HepG2 (cell line): ENCODE data around the gene TKFC. TPM values are rescaled to one million over a fixed set of nuclear protein-coding genes. Genes with fewer than 3 reads are reported as not detected.

Experiments used
- EZH2 ChIP-seq: conservative IDR thresholded peaks from 2 replicates; pipeline ENCODE4 v1.6.1; 2012; ENCODE audit warnings: mild to moderate bottlenecking, low read depth, low read length, moderate library complexity
- FIP1L1 ChIP-seq: fragments of 200-400 bp; formaldehyde crosslinking; IDR thresholded peaks from 2 replicates; pipeline ENCODE4 v1.6.1; 2018; ENCODE audit warnings: low read depth, mild to moderate bottlenecking, low read length, moderate library complexity, borderline replicate concordance; ENCODE audit not compliant: insufficient read depth
- KAT2B ChIP-seq: fragments of 150-350 bp; IDR thresholded peaks from 2 replicates; pipeline ENCODE4 v1.6.1; 2014; ENCODE audit warnings: low read depth, low read length, borderline replicate concordance
- KAT8 ChIP-seq: IDR thresholded peaks from 2 replicates; pipeline ENCODE4 v1.6.1; 2016; ENCODE audit warnings: missing genetic modification reagents, missing compliant biosample characterization
- KDM6A ChIP-seq: IDR thresholded peaks from 2 replicates; pipeline ENCODE4 v1.6.1; 2016; ENCODE audit warnings: low read depth
- MATR3 ChIP-seq: sonication (generic); formaldehyde crosslinking; IDR thresholded peaks from 2 replicates; pipeline ENCODE4 v1.4.0; 2020; ENCODE audit warnings: missing genetic modification reagents
- RFX3 ChIP-seq: IDR thresholded peaks from 2 replicates; pipeline ENCODE4 v1.6.1; 2016; ENCODE audit warnings: missing biosample characterization, missing genetic modification reagents
- RFXAP ChIP-seq: sonication (generic); formaldehyde crosslinking; IDR thresholded peaks from 2 replicates; pipeline ENCODE4 v1.4.0; 2020; ENCODE audit warnings: missing genetic modification reagents, borderline replicate concordance
- XBP1 ChIP-seq: sonication (generic); formaldehyde crosslinking; IDR thresholded peaks from 2 replicates; pipeline ENCODE4 v1.5.0; 2020; ENCODE audit warnings: missing genetic modification reagents
- ZNF160 ChIP-seq: sonication (generic); formaldehyde crosslinking; IDR thresholded peaks from 2 replicates; pipeline ENCODE4 v1.8.0; 2022; ENCODE audit warnings: mild to moderate bottlenecking, inconsistent platforms, missing genetic modification reagents
- ZNF350 ChIP-seq: sonication (generic); formaldehyde crosslinking; IDR thresholded peaks from 2 replicates; pipeline ENCODE4 v1.4.0; 2020; ENCODE audit warnings: mild to moderate bottlenecking, low read depth, missing genetic modification reagents, borderline replicate concordance
- ZNF619 ChIP-seq: sonication (generic); formaldehyde crosslinking; IDR thresholded peaks from 2 replicates; pipeline ENCODE4 v1.4.0; 2020; ENCODE audit warnings: mild to moderate bottlenecking, missing genetic modification reagents
- ZNF749 ChIP-seq: sonication (generic); formaldehyde crosslinking; IDR thresholded peaks from 2 replicates; pipeline ENCODE4 v1.8.0; 2022; ENCODE audit warnings: mild to moderate bottlenecking, missing genetic modification reagents, moderate library complexity, borderline replicate concordance
- polyA plus RNA-seq, 8 experiments: library from polyadenylated mRNA; depleted of rRNA in 3 of 8; stranded (reverse) in 7 of 8; unstranded in 1 of 8; fragments of >200 nt; fragmentation: Illumina TruSeq in 4 of 8; extraction: Trizol in 4 of 8; gene quantifications; 2 replicates each; pipeline versions ENCODE4 v1.2.1 to v1.2.3, GENCODE V29; 2011 to 2016; ENCODE audit warnings: low read depth in 4 of 8, missing spikeins in 1 of 8, mixed read lengths in 1 of 8; ENCODE audit not compliant: insufficient read depth in 1 of 8
- total RNA-seq, 5 experiments: library from RNA; depleted of rRNA; stranded (reverse); fragments of >200 nt; fragmentation: Illumina TruSeq; extraction: Trizol; gene quantifications; 2 replicates each; pipeline ENCODE4 v1.2.3, GENCODE V29; 2016; ENCODE audit warnings: low read depth in 1 of 5
- TF ChIP-seq, protein P1 (sequence below): sonication (generic); formaldehyde crosslinking; IDR thresholded peaks from 2 replicates; pipeline ENCODE4 v1.4.0; 2020; ENCODE audit warnings: missing genetic modification reagents
- TF ChIP-seq, protein P2 (sequence below): sonication (generic); formaldehyde crosslinking; IDR thresholded peaks from 2 replicates; pipeline ENCODE4 v1.5.1; 2020; ENCODE audit warnings: missing genetic modification reagents, mild to moderate bottlenecking, borderline replicate concordance
- TF ChIP-seq, protein P3 (sequence below): sonication (generic); formaldehyde crosslinking; IDR thresholded peaks from 2 replicates; pipeline ENCODE4 v1.9.0; 2021; ENCODE audit warnings: mild to moderate bottlenecking, missing genetic modification reagents
- TF ChIP-seq, protein P4 (sequence below): sonication (generic); formaldehyde crosslinking; IDR thresholded peaks from 2 replicates; pipeline ENCODE4 v1.5.0; 2020; ENCODE audit warnings: mild to moderate bottlenecking, missing genetic modification reagents

TKFC gene
- total and polyA plus RNA-seq, 2 of the 13 experiments (the other 11 are each of a cell fraction or from before 2014, with no cell fraction given) = 147 to 197 TPM

DNA sequence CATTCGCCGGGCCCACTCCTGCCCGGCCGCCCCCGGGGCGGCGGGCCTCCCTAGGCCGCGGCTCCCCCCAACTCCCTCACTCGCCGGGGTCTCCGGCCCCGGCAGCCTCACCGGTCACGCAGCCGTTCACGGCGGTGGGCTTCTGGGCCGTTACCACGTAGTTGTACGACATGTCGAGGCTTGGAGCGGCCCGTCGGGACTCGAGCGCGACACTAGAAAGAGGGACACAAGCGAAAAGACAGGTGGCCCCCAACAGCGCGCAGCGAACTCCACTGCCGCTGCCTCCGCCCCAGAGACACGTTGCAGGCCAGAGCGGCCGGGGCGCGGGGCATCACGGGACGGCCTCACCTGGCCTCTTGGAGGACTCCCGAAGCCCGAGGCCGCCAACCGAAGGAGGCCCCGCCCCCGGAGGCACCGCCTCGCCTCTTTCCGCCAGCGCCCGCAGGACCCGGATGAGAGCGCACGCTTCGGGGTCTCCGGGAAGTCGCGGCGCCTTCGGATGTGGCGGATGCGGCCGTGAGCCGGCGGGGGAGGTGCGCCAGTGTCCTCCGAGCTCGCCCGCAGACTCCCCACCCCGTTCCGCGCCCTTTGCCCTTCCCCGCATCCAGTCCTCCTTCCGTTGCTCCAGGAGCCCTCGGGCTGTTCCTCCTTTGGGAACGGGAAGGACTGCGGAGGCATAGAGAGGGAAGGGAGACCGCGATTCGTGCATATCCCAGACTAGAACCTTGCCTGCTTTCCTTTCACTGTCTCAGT, at the start of gene TKFC, which contains the start of gene DDB1 (continued):
- TF ChIP-seq, protein P1, sequence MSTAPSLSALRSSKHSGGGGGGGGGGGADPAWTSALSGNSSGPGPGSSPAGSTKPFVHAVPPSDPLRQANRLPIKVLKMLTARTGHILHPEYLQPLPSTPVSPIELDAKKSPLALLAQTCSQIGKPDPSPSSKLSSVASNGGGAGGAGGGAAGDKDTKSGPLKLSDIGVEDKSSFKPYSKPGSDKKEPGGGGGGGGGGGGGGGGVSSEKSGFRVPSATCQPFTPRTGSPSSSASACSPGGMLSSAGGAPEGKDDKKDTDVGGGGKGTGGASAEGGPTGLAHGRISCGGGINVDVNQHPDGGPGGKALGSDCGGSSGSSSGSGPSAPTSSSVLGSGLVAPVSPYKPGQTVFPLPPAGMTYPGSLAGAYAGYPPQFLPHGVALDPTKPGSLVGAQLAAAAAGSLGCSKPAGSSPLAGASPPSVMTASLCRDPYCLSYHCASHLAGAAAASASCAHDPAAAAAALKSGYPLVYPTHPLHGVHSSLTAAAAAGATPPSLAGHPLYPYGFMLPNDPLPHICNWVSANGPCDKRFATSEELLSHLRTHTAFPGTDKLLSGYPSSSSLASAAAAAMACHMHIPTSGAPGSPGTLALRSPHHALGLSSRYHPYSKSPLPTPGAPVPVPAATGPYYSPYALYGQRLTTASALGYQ (CRISPR knock-in tag) = peak; percentile 66; the same call in 1 of the 2 replicates
- TF ChIP-seq, protein P2, sequence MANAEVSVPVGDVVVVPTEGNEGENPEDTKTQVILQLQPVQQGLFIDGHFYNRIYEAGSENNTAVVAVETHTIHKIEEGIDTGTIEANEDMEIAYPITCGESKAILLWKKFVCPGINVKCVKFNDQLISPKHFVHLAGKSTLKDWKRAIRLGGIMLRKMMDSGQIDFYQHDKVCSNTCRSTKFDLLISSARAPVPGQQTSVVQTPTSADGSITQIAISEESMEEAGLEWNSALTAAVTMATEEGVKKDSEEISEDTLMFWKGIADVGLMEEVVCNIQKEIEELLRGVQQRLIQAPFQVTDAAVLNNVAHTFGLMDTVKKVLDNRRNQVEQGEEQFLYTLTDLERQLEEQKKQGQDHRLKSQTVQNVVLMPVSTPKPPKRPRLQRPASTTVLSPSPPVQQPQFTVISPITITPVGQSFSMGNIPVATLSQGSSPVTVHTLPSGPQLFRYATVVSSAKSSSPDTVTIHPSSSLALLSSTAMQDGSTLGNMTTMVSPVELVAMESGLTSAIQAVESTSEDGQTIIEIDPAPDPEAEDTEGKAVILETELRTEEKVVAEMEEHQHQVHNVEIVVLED = peak; percentile 87
- TF ChIP-seq ZNF749 (CRISPR knock-in tag) = no peak; the same call in 1 of the 2 replicates
- peak; percentile 94 for TF ChIP-seq KAT8 (CRISPR knock-in tag)
- no peak for TF ChIP-seq KDM6A
- peak; percentile 58; the same call in 1 of the 2 replicates for TF ChIP-seq ZNF619
- TF ChIP-seq RFXAP (CRISPR knock-in tag) = peak; percentile 67; the same call in 1 of the 2 replicates
- TF ChIP-seq, protein P3, sequence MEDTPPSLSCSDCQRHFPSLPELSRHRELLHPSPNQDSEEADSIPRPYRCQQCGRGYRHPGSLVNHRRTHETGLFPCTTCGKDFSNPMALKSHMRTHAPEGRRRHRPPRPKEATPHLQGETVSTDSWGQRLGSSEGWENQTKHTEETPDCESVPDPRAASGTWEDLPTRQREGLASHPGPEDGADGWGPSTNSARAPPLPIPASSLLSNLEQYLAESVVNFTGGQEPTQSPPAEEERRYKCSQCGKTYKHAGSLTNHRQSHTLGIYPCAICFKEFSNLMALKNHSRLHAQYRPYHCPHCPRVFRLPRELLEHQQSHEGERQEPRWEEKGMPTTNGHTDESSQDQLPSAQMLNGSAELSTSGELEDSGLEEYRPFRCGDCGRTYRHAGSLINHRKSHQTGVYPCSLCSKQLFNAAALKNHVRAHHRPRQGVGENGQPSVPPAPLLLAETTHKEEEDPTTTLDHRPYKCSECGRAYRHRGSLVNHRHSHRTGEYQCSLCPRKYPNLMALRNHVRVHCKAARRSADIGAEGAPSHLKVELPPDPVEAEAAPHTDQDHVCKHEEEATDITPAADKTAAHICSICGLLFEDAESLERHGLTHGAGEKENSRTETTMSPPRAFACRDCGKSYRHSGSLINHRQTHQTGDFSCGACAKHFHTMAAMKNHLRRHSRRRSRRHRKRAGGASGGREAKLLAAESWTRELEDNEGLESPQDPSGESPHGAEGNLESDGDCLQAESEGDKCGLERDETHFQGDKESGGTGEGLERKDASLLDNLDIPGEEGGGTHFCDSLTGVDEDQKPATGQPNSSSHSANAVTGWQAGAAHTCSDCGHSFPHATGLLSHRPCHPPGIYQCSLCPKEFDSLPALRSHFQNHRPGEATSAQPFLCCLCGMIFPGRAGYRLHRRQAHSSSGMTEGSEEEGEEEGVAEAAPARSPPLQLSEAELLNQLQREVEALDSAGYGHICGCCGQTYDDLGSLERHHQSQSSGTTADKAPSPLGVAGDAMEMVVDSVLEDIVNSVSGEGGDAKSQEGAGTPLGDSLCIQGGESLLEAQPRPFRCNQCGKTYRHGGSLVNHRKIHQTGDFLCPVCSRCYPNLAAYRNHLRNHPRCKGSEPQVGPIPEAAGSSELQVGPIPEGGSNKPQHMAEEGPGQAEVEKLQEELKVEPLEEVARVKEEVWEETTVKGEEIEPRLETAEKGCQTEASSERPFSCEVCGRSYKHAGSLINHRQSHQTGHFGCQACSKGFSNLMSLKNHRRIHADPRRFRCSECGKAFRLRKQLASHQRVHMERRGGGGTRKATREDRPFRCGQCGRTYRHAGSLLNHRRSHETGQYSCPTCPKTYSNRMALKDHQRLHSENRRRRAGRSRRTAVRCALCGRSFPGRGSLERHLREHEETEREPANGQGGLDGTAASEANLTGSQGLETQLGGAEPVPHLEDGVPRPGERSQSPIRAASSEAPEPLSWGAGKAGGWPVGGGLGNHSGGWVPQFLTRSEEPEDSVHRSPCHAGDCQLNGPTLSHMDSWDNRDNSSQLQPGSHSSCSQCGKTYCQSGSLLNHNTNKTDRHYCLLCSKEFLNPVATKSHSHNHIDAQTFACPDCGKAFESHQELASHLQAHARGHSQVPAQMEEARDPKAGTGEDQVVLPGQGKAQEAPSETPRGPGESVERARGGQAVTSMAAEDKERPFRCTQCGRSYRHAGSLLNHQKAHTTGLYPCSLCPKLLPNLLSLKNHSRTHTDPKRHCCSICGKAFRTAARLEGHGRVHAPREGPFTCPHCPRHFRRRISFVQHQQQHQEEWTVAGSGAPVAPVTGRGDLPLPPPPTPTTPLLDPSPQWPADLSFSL (CRISPR knock-in tag) = no peak
- TF ChIP-seq ZNF160 (CRISPR knock-in tag) = no peak; the same call in 1 of the 2 replicates
- TF ChIP-seq FIP1L1 = no peak
- TF ChIP-seq XBP1 (CRISPR knock-in tag) = peak; percentile 28; the same call in 1 of the 2 replicates
- TF ChIP-seq EZH2 = no peak
- TF ChIP-seq ZNF350 = peak; percentile 93
- TF ChIP-seq, protein P4, sequence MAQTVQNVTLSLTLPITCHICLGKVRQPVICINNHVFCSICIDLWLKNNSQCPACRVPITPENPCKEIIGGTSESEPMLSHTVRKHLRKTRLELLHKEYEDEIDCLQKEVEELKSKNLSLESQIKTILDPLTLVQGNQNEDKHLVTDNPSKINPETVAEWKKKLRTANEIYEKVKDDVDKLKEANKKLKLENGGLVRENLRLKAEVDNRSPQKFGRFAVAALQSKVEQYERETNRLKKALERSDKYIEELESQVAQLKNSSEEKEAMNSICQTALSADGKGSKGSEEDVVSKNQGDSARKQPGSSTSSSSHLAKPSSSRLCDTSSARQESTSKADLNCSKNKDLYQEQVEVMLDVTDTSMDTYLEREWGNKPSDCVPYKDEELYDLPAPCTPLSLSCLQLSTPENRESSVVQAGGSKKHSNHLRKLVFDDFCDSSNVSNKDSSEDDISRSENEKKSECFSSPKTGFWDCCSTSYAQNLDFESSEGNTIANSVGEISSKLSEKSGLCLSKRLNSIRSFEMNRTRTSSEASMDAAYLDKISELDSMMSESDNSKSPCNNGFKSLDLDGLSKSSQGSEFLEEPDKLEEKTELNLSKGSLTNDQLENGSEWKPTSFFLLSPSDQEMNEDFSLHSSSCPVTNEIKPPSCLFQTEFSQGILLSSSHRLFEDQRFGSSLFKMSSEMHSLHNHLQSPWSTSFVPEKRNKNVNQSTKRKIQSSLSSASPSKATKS (CRISPR knock-in tag) = no peak
- no peak for TF ChIP-seq KAT2B
- TF ChIP-seq MATR3 (CRISPR knock-in tag) = no peak
- no peak for TF ChIP-seq RFX3
